ENCODE measurements around the gene STBD1.
A peak's percentile ranks its signal among the peaks of the same experiment; 100 is the strongest.
"Not testable (repeated sequence)": the region's sequence is repeated elsewhere in the genome, so short reads cannot be mapped to it uniquely, and the experiment has no call there.

The STBD1 gene

GRCh38 chr4:76287811-76288210, 18.7 kb upstream of the STBD1 start:
- not testable (repeated sequence) for DNase-seq

- DNase-seq: no peak
These were observed 13.8 kb upstream of the STBD1 start for GRCh38 chr4:76292730-76293129.

- DNase-seq: no peak
These were observed 12.8 kb upstream of the STBD1 start for GRCh38 chr4:76293772-76294171.

GRCh38 chr4:76296286-76296820, 10.2 kb upstream of the STBD1 start:
- DNase-seq: no peak

- no peak for DNase-seq
These were observed 8.3 kb upstream of the STBD1 start for GRCh38 chr4:76298227-76298626.

- no peak for DNase-seq
These were observed 6.5 kb upstream of the STBD1 start for GRCh38 chr4:76300012-76300411.

GRCh38 chr4:76301068-76301774, 5.3 kb upstream of the STBD1 start:
- peak; percentile 51 for DNase-seq

GRCh38 chr4:76301775-76302162, 4.8 kb upstream of the STBD1 start:
- DNase-seq: no peak

GRCh38 chr4:76302826-76303438, 3.6 kb upstream of the STBD1 start:
- DNase-seq: no peak

- DNase-seq: no peak
These were observed 1.4 kb upstream of the STBD1 start for GRCh38 chr4:76305033-76305687.

GRCh38 chr4:76306882-76307659, 538 bp downstream of the STBD1 start:
- no peak for DNase-seq

- DNase-seq: no peak
These were observed 1.1 kb downstream of the STBD1 start for GRCh38 chr4:76307660-76308014.

- no peak for DNase-seq
These were observed 2.0 kb downstream of the STBD1 start for GRCh38 chr4:76308548-76308947.

- no peak for DNase-seq
These were observed 3.5 kb downstream of the STBD1 start for GRCh38 chr4:76309939-76310550.

GRCh38 chr4:76310683-76311082, 4.2 kb downstream of the STBD1 start:
- no peak for DNase-seq

- no peak for DNase-seq
These were observed 5.4 kb downstream of the STBD1 start for GRCh38 chr4:76311896-76312331.

- no peak for DNase-seq
These were observed 5.9 kb downstream of the STBD1 start for GRCh38 chr4:76312457-76312856.

GRCh38 chr4:76313547-76313946, 7.0 kb downstream of the STBD1 start:
- DNase-seq: no peak

- DNase-seq: no peak
These were observed 8.9 kb downstream of the STBD1 start for GRCh38 chr4:76315267-76315918.

GRCh38 chr4:76316131-76316530, 9.6 kb downstream of the STBD1 start:
- no peak for DNase-seq

- no peak for DNase-seq
These were observed 15.7 kb downstream of the STBD1 start for GRCh38 chr4:76322236-76322635.

GRCh38 chr4:76325072-76325471, 18.5 kb downstream of the STBD1 start:
- DNase-seq: no peak

Measured in stimulated activated CD4-positive, alpha-beta T cell treated with anti-CD3 and anti-CD28 coated beads, Interleukin-1b, Interleukin-23, amount 100 ng/mL, for 48 hours (primary cell).